MM.1S (cell line): ENCODE measurements around the gene PXYLP1.

Experiments used
- EZH2 ChIP-seq: fragments of 300-600 bp; sonication (generic); optimal IDR thresholded peaks from 2 replicates; pipeline ENCODE3; 2017; ENCODE audit warnings: low read depth, mild to moderate bottlenecking, antibody characterized with exemption, low read length, mixed read lengths
- EZH2phosphoT487 ChIP-seq: fragments of 300-600 bp; sonication (generic); IDR thresholded peaks from 2 replicates; pipeline ENCODE4 v1.6.1; 2018; ENCODE audit warnings: antibody characterized with exemption, low read length
- TF ChIP-seq, protein P1 (sequence below): fragments of 300-600 bp; sonication (generic); IDR thresholded peaks from 2 replicates; pipeline ENCODE4 v1.5.1; 2016; ENCODE audit warnings: antibody characterized with exemption, low read length, mixed read lengths

GRCh38 chr3:141277451-141277850 lies 45.8 kb downstream of the PXYLP1 start:
- TF ChIP-seq, protein P1, sequence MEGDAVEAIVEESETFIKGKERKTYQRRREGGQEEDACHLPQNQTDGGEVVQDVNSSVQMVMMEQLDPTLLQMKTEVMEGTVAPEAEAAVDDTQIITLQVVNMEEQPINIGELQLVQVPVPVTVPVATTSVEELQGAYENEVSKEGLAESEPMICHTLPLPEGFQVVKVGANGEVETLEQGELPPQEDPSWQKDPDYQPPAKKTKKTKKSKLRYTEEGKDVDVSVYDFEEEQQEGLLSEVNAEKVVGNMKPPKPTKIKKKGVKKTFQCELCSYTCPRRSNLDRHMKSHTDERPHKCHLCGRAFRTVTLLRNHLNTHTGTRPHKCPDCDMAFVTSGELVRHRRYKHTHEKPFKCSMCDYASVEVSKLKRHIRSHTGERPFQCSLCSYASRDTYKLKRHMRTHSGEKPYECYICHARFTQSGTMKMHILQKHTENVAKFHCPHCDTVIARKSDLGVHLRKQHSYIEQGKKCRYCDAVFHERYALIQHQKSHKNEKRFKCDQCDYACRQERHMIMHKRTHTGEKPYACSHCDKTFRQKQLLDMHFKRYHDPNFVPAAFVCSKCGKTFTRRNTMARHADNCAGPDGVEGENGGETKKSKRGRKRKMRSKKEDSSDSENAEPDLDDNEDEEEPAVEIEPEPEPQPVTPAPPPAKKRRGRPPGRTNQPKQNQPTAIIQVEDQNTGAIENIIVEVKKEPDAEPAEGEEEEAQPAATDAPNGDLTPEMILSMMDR: no peak
- TF ChIP-seq EZH2 (no peak), EZH2phosphoT487 (no peak)
